ENCODE measurements around the gene VPS4B. TPM values are rescaled to one million over a fixed set of nuclear protein-coding genes. Genes with fewer than 3 reads are reported as not detected.
A peak's percentile ranks its signal among the peaks of the same experiment; 100 is the strongest.

The VPS4B gene
- total RNA-seq, 1 experiment from 2014 or later = 35.0 TPM

DNA sequence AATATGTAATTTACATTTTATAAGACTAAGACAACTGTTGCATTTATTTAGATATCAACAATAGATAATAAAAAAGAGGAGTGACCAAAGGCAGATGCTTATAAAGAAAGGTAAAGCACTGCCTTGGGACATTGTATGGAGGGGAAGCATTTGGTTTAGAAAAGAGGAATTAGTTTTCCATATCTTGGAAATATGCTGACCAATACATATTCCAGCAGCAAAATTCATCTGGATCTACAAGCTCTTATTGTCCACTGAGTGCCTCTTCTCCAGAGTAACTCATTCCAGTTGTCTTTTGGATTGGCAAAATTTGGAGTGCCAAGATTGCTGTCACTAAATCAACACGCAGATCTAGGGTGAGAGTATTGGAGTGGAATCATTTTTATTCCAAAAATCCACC lies 8.9 kb upstream of the VPS4B start:
- CTCF ChIA-PET = no interaction called here
- no TSS peak for BruUV-seq (replicated peaks)
- H3K36me3 ChIP-seq (ENCODE audit: control insufficient read depth, insufficient read depth, low read length) = no peaks in the 10 kb centered on the region
- TF ChIP-seq, protein P1, sequence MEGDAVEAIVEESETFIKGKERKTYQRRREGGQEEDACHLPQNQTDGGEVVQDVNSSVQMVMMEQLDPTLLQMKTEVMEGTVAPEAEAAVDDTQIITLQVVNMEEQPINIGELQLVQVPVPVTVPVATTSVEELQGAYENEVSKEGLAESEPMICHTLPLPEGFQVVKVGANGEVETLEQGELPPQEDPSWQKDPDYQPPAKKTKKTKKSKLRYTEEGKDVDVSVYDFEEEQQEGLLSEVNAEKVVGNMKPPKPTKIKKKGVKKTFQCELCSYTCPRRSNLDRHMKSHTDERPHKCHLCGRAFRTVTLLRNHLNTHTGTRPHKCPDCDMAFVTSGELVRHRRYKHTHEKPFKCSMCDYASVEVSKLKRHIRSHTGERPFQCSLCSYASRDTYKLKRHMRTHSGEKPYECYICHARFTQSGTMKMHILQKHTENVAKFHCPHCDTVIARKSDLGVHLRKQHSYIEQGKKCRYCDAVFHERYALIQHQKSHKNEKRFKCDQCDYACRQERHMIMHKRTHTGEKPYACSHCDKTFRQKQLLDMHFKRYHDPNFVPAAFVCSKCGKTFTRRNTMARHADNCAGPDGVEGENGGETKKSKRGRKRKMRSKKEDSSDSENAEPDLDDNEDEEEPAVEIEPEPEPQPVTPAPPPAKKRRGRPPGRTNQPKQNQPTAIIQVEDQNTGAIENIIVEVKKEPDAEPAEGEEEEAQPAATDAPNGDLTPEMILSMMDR (IDR thresholded peaks at IDR 0.05; ENCODE audit: insufficient read depth in 1 of 2, low read depth in 1 of 2, low read length in 1 of 2, severe bottlenecking in 1 of 2, unreplicated experiment in 1 of 2) = no peak
- no peak overlapping the region for H3K27ac Mint-ChIP-seq (ENCODE audit: unreplicated experiment)
- POLR2A ChIA-PET = no interaction called here
- no peaks in the 10 kb centered on the region for H3K27me3 ChIP-seq (replicated peaks; ENCODE audit: control insufficient read depth, insufficient read depth, low read length)
- intact Hi-C loops (cut with micrococcal nuclease; ENCODE audit: unreplicated experiment) = no loop called here
- no peaks in the 10 kb centered on the region for H3K4me1 Mint-ChIP-seq (ENCODE audit: low read depth, unreplicated experiment)
- H3K36me3 Mint-ChIP-seq (ENCODE audit: insufficient read depth, unreplicated experiment) = no peaks in the 10 kb centered on the region
- DNase-seq = no peak
- no peaks in the 10 kb centered on the region for H3K27me3 Mint-ChIP-seq (ENCODE audit: insufficient read depth, unreplicated experiment)
- no peaks in the 10 kb centered on the region for H3K4me1 ChIP-seq
- no peak overlapping the region for H3K4me3 ChIP-seq (ENCODE audit: low read depth, low read length)
- no peaks in the 10 kb centered on the region for H3K9me3 Mint-ChIP-seq (ENCODE audit: unreplicated experiment)
- no peak overlapping the region for H3K4me3 Mint-ChIP-seq (ENCODE audit: unreplicated experiment)
- no peaks in the 10 kb centered on the region for H3K9me3 ChIP-seq

DNA sequence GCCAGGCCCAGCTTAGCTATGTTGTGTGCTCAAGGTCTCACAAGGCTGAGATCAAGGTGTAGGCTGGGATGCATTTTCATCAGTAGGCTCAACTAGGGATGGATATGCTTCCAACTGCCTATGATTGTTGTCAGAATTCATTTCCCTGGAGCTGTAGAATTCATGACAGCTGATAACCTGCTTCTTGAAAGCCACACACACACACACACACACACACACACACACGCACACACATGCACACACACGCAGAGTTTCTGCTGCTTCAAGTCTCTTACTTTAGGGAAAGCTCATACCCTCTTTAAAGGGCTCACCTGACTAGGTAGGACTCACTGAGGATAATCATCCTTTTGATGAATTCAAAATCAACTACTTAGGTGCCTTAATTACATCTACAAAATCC lies 8.2 kb upstream of the VPS4B start:
- no peaks in the 10 kb centered on the region for H3K27me3 Mint-ChIP-seq (ENCODE audit: insufficient read depth, unreplicated experiment)
- TF ChIP-seq, protein P1 (IDR thresholded peaks at IDR 0.05; ENCODE audit: insufficient read depth in 1 of 2, low read depth in 1 of 2, low read length in 1 of 2, severe bottlenecking in 1 of 2, unreplicated experiment in 1 of 2) = no peak
- no peak for DNase-seq
- POLR2A ChIA-PET = interaction anchor here (0.6 kb wide), 1 partner anchor 93 kb away, joined by 3 read pairs; no protein-coding TSS in a partner anchor
- H3K4me3 Mint-ChIP-seq (ENCODE audit: unreplicated experiment) = no peak overlapping the region
- no peaks in the 10 kb centered on the region for H3K9me3 ChIP-seq
- H3K27ac Mint-ChIP-seq (ENCODE audit: unreplicated experiment) = no peak overlapping the region
- H3K9me3 Mint-ChIP-seq (ENCODE audit: unreplicated experiment) = no peaks in the 10 kb centered on the region
- H3K4me3 ChIP-seq (ENCODE audit: low read depth, low read length) = no peak overlapping the region
- no TSS peak for BruUV-seq (replicated peaks)
- intact Hi-C loops (cut with micrococcal nuclease; ENCODE audit: unreplicated experiment) = no loop called here
- CTCF ChIA-PET = no interaction called here
- H3K4me1 ChIP-seq = no peaks in the 10 kb centered on the region
- no peaks in the 10 kb centered on the region for H3K36me3 ChIP-seq (ENCODE audit: control insufficient read depth, insufficient read depth, low read length)
- no peaks in the 10 kb centered on the region for H3K27me3 ChIP-seq (replicated peaks; ENCODE audit: control insufficient read depth, insufficient read depth, low read length)
- no peaks in the 10 kb centered on the region for H3K4me1 Mint-ChIP-seq (ENCODE audit: low read depth, unreplicated experiment)
- no peaks in the 10 kb centered on the region for H3K36me3 Mint-ChIP-seq (ENCODE audit: insufficient read depth, unreplicated experiment)

DNA sequence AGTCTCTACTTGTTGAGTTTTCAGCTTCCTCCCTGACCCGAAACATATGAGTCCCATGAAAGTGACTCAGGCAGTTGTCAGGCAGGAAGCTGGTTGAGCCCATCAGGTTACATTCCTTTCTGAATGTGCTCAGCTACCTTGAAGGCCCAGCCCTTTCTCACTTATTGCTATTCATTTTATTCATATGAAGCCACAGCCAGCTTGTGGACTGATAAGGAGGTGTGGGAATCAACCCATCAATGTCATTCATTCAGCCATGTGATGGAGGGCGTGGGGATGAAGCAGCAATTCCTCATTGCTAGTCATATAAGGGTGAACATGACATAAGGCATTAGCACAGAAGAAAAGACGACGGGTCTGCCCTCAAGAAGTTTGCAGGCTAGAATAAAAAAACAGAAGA lies 5.3 kb upstream of the VPS4B start:
- no TSS peak for BruUV-seq (replicated peaks)
- intact Hi-C loops (cut with micrococcal nuclease; ENCODE audit: unreplicated experiment) = no loop called here
- Histone ChIP-seq H3K9me3 (no peaks in the 10 kb centered on the region), H3K4me3 (ENCODE audit: low read depth, low read length) (no peak overlapping the region), H3K36me3 (ENCODE audit: control insufficient read depth, insufficient read depth, low read length) (no peaks in the 10 kb centered on the region), H3K27me3 (replicated peaks; ENCODE audit: control insufficient read depth, insufficient read depth, low read length) (no peaks in the 10 kb centered on the region), H3K4me1 (no peaks in the 10 kb centered on the region)
- CTCF ChIA-PET = interaction anchor here (0.6 to 0.9 kb wide), 2 partner anchors 11 to 712 kb away, joined by 3 to 4 read pairs; partner anchors contain the start of gene PHLPP1
- peaks cover 10% of the 10 kb centered on the region for H3K36me3 Mint-ChIP-seq (ENCODE audit: insufficient read depth, unreplicated experiment)
- H3K27me3 Mint-ChIP-seq (ENCODE audit: insufficient read depth, unreplicated experiment) = no peaks in the 10 kb centered on the region
- TF ChIP-seq, protein P1 (IDR thresholded peaks at IDR 0.05; ENCODE audit: insufficient read depth in 1 of 2, low read depth in 1 of 2, low read length in 1 of 2, severe bottlenecking in 1 of 2, unreplicated experiment in 1 of 2) = no peak
- H3K9me3 Mint-ChIP-seq (ENCODE audit: unreplicated experiment) = no peaks in the 10 kb centered on the region
- POLR2A ChIA-PET = interaction anchor here (0.5 kb wide), 1 partner anchor 109 kb away, joined by 3 read pairs; no protein-coding TSS in a partner anchor
- DNase-seq = peak in 1 of 2 experiments; percentile 2
- no peak overlapping the region for H3K27ac Mint-ChIP-seq (ENCODE audit: unreplicated experiment)
- peaks cover 9% of the 10 kb centered on the region for H3K4me1 Mint-ChIP-seq (ENCODE audit: low read depth, unreplicated experiment)
- no peak overlapping the region for H3K4me3 Mint-ChIP-seq (ENCODE audit: unreplicated experiment)
